HG03060 (cell line): ENCODE data around the gene LMBR1.
"Not testable (repeated sequence)": the region's sequence is repeated elsewhere in the genome, so short reads cannot be mapped to it uniquely, and the experiment has no call there.

Experiments
- ATAC-seq: cut with Tn5 transposase; IDR thresholded peaks from one replicate; pipeline ENCODE4 v1.9.1; 2021; ENCODE audit warnings: low read depth, moderate number of reproducible peaks; ENCODE audit not compliant: unreplicated experiment

Gene LMBR1

DNA sequence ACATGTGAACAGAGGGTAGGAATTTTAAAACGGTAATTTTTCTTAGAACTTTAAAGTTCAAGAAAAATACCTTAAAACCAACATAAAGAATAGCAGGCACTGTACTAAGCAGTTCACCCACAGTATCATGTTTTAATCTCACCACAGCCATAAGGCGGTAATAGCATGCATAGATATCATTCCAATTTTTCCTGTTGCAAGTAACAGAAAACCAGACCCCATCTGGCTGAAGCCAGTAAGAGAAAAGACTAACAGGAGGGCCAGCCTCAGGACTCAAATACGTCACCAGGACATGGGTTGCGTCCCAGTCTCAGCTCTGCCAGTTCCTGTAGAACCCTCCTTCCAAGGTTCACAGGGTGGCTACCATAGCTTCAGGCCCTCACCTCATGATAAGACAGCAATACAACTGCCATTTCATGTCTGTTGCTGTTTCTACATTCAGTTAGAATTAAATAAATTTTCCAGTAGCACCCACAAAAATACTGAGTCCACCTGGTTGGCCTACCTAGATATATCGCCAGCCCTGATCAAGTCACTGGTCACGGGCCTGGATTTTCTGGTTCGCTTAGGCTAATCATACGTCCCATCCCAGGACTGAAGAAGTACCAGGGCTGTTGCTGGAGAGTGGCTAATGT is 254.4 kb downstream of the LMBR1 start:
- no peak for ATAC-seq

DNA sequence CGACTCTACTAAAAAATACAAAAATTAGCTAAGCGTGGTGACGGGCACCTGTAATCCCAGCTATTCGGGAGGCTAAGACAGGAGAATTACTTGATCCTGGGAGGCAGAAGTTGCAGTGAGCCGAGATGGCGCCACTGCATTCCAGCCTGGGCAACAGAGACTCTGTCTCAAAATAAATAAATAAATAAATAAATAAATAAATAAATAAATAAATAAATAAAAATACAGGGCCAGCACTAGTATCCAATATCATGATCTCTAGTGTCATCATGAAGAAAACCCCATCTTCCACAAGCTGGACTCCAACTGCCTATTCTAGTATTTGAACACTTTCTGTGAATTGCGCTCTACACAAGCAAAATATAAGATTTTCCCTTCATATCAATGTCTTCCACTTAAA is 255.9 kb downstream of the LMBR1 start:
- ATAC-seq, result not testable (repeated sequence)

DNA sequence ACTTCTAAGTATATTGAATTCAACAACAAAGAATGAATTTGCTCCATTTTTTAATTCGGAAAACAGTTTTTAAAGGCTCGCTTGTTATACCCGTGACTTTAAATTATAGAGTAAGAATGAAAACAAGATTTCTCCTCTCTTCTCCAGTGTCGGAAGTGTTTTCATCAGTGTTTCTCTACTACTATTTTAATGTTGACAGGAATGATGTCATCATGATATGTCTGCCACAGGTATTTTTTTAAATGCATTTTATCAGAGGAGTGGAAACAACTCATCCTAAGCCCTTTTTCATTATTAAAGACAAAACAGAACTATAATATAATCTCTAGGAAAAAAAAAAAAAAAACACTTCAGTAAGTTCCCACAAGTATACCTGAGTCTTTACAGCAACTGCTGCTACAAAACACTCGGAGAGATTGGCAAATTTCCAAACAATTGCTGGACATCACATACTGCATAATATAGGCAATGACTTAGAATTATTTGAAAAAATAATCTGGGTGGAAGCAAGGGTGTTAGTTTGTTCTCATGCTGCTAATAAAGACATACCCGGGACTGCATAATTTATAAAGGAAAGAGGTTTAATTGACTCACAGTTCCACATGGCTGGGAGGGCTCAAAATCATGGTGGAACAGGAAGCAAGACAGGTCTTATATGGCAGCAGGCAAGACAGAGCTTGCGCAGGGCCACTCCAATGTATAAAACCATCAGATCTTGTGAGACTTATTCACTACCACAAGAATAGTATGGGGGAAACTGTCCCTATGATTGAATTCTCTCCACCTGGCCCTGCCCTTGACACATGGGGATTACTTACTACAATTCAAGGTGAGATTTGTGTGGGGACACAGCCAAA is 257.2 kb downstream of the LMBR1 start:
- no peak for ATAC-seq

DNA sequence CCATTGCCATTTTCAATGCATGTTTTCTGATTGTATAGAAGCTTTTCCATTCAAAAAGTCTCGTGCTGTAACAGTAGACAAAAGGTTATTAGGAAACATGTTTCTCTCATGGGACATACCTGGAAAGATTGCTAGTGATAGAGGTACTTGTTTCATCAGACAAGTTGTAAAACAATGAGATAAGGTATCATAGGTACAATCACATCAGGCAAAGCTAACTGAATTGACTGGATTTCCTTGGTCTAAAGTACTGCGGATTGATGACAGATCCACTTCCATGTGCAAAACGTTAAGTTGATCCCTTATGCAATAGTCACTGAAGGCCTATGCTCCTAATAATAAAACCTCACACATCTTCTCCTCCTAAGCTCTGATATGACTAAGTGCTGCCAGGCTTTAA is 258.9 kb downstream of the LMBR1 start:
- ATAC-seq, result no peak

DNA sequence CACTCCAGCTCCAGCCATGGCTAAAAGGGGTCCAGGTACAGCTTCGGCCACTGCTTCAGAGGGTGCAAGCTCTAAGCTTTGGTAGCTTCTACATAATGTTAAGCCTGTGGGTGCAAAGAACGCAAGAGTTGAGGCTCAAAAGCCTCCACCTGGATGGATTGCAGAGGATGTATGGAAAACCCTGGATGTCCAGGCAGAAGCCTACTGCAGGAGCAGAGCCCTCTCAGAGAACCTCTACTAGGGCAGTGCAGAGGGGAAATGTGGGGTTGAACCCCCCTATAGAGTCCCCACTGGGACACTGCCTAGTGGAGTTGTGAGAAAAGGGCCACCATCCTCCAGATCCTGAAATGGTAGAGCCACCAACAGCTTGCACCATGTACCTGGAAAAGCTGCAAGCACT is 263.1 kb downstream of the LMBR1 start:
- no peak for ATAC-seq

DNA sequence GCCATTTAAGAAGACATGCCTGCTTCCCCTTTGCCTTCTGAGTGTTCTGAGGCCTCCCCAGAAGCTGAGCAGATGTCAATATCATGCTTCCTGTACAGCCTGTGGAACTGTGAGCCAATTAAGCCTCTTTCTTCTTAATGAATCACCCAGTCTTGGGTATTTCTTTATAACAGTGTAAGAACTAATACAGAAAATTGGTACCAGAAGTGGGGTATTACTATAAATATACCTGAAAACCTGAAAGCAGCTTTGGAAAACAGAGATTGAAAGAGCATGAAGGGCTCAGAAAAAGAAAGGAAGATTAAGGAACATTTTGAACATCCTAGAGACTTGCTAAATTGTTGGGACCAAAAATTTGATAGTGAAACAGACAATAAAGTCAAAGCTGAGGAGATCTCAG is 264.4 kb downstream of the LMBR1 start:
- ATAC-seq, result no peak
